ENCODE measurements around the gene LCMT1.
"Not testable (repeated sequence)": the region's sequence is repeated elsewhere in the genome, so short reads cannot be mapped to it uniquely, and the experiment has no call there.

Gene LCMT1

DNA sequence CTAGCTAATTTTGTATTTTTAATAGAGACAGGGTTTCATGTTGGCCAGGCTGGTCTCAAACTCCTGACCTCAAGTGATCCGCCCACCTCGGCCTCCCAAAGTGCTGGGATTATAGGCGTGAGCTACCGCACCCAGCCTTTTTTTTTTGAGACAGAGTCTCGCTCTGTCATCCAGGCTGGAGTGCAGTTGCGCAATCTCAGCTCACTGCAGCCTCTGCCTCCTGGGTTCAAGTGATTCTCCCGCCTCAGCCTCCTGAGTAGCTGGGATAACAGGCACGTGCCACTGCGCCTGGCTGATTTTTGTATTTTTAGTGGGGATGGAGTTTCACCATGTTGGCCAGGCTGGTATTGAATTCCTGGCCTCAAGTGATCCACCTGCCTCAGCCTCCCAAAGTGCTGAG lies 56.4 kb downstream of the LCMT1 start:
- not testable (repeated sequence) for H3K4me3 ChIP-seq (ENCODE audit: low read depth, low read length); H3K27me3 ChIP-seq (ENCODE audit: insufficient read depth, low read length); H3K4me1 ChIP-seq (ENCODE audit: control insufficient read depth, insufficient read depth, low read length, unreplicated experiment); H3K79me2 ChIP-seq (ENCODE audit: control insufficient read depth, insufficient read depth, low read length, unreplicated experiment); H2AFZ ChIP-seq (ENCODE audit: low read length, unreplicated experiment); H3K27ac ChIP-seq (ENCODE audit: low read depth, low read length)
- peaks cover 19% of the 10 kb centered on the region for H3K36me3 ChIP-seq (ENCODE audit: insufficient read depth, low read length)

DNA sequence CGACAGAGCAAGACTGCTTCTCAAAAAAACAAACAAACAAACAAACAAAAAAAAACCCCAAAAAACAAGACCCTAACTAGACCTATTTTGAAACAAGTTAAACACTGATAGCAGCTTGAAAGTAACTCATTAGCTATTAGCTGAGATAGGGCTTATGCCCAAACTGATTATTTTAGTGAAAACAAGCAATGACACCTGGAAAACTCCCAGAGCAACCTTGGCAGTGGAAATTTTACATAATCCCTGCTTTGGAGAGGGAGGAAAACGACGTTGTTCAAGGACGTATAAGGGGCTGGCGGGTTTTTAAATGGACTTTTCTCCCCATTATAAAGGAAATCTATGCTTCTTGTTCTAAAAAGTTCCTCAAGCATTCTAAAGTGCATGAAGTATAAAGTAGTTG lies 59.8 kb downstream of the LCMT1 start:
- no peak overlapping the region for H3K27ac ChIP-seq (ENCODE audit: low read depth, low read length)
- H3K36me3 ChIP-seq (ENCODE audit: insufficient read depth, low read length): peaks cover 15% of the 10 kb centered on the region
- H3K4me3 ChIP-seq (ENCODE audit: low read depth, low read length): no peak overlapping the region
- H3K79me2 ChIP-seq (ENCODE audit: control insufficient read depth, insufficient read depth, low read length, unreplicated experiment): no peaks in the 10 kb centered on the region
- no peak overlapping the region for H2AFZ ChIP-seq (ENCODE audit: low read length, unreplicated experiment)
- H3K27me3 ChIP-seq (ENCODE audit: insufficient read depth, low read length): no peaks in the 10 kb centered on the region
- no peaks in the 10 kb centered on the region for H3K4me1 ChIP-seq (ENCODE audit: control insufficient read depth, insufficient read depth, low read length, unreplicated experiment)

DNA sequence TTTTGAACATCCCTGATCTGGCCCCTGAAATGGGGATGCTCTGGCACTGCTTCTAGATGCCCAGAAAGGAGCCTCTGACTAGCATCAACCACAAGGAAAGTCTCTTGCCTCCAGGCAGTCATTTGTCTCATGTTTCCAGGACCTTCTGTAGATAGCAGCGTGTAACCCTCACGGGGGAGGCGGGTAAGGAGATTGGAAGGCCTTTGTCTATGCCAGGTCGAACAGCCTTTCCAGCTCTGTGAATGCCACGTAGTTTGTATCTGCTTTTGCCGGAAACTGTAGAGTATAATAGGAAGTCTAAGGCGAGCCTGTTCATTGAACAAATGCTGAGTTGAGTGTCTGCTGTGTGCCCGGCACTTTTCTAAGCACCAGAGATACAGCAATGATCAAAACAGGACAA lies 61.3 kb downstream of the LCMT1 start:
- Histone ChIP-seq H2AFZ (ENCODE audit: low read length, unreplicated experiment) (no peak overlapping the region), H3K27ac (ENCODE audit: low read depth, low read length) (no peak overlapping the region), H3K27me3 (ENCODE audit: insufficient read depth, low read length) (no peaks in the 10 kb centered on the region), H3K4me1 (ENCODE audit: control insufficient read depth, insufficient read depth, low read length, unreplicated experiment) (no peaks in the 10 kb centered on the region), H3K4me3 (ENCODE audit: low read depth, low read length) (no peak overlapping the region), H3K79me2 (ENCODE audit: control insufficient read depth, insufficient read depth, low read length, unreplicated experiment) (no peaks in the 10 kb centered on the region), H3K36me3 (ENCODE audit: insufficient read depth, low read length) (peaks cover 16% of the 10 kb centered on the region)

DNA sequence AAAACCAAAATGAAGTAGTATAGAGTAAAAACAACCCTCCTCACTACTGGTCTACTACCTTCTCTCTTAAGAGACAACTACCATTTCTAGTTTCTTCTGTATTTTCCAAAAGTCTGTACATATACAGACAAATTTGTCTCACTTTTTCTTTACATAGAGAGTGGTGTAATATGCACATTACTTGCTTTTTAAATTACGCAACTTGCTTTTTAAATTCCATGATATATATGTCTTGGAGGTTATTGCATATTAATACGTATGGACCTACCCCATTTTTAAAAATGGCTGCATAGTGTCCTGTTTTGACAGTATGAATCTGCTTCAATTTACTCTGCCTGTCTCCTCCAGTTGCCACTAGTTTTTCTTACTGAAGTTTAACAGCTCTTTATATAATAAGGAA lies 62.7 kb downstream of the LCMT1 start:
- no peak overlapping the region for H3K4me3 ChIP-seq (ENCODE audit: low read depth, low read length)
- H3K79me2 ChIP-seq (ENCODE audit: control insufficient read depth, insufficient read depth, low read length, unreplicated experiment): no peaks in the 10 kb centered on the region
- no peak overlapping the region for H2AFZ ChIP-seq (ENCODE audit: low read length, unreplicated experiment)
- H3K27me3 ChIP-seq (ENCODE audit: insufficient read depth, low read length): no peaks in the 10 kb centered on the region
- peaks cover 13% of the 10 kb centered on the region for H3K36me3 ChIP-seq (ENCODE audit: insufficient read depth, low read length)
- H3K27ac ChIP-seq (ENCODE audit: low read depth, low read length): no peak overlapping the region
- H3K4me1 ChIP-seq (ENCODE audit: control insufficient read depth, insufficient read depth, low read length, unreplicated experiment): no peaks in the 10 kb centered on the region

DNA sequence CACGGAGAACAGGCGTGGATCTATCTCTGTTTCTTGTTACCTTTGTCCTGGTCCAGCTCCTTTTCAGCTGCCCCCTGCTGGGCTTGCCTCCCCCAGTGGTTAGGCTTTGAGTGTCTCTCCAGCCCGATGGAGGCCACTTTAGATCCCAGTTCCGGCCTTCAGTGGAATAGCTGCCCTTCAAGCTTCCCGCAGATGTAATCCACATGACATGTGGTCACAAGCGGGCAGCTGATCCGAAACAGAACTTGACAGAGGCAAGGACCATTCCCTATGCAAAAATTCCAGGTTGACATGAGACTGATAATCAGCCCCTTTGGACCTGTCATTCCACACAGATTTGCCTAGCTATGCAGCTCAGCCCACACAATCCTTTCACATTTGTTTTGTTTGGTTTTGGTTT lies 64.6 kb downstream of the LCMT1 start:
- H3K36me3 ChIP-seq (ENCODE audit: insufficient read depth, low read length): peaks cover 4% of the 10 kb centered on the region; the same call in 1 of the 2 replicates
- no peaks in the 10 kb centered on the region for H3K4me1 ChIP-seq (ENCODE audit: control insufficient read depth, insufficient read depth, low read length, unreplicated experiment)
- no peaks in the 10 kb centered on the region for H3K27me3 ChIP-seq (ENCODE audit: insufficient read depth, low read length)
- no peak overlapping the region for H3K27ac ChIP-seq (ENCODE audit: low read depth, low read length)
- no peaks in the 10 kb centered on the region for H3K79me2 ChIP-seq (ENCODE audit: control insufficient read depth, insufficient read depth, low read length, unreplicated experiment)
- H3K4me3 ChIP-seq (ENCODE audit: low read depth, low read length): no peak overlapping the region
- H2AFZ ChIP-seq (ENCODE audit: low read length, unreplicated experiment): no peak overlapping the region

DNA sequence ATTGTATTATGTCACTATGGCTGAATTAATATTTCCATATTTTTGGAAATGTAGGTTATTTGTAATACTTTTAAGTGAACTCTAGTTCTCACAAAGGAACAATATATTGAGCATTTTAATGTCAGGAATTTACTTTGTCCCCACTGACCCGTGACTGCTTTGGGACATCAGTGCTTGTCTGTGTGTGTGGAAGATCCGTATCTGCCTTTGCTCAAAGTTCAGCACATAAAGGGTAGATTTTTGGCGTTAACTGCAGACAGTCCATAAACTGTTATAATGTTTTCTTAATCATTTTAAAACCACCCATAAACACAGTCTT lies 65.9 kb downstream of the LCMT1 start:
- no peak overlapping the region for H2AFZ ChIP-seq (ENCODE audit: low read length, unreplicated experiment)
- H3K79me2 ChIP-seq (ENCODE audit: control insufficient read depth, insufficient read depth, low read length, unreplicated experiment): no peaks in the 10 kb centered on the region
- H3K4me3 ChIP-seq (ENCODE audit: low read depth, low read length): no peak overlapping the region

DNA sequence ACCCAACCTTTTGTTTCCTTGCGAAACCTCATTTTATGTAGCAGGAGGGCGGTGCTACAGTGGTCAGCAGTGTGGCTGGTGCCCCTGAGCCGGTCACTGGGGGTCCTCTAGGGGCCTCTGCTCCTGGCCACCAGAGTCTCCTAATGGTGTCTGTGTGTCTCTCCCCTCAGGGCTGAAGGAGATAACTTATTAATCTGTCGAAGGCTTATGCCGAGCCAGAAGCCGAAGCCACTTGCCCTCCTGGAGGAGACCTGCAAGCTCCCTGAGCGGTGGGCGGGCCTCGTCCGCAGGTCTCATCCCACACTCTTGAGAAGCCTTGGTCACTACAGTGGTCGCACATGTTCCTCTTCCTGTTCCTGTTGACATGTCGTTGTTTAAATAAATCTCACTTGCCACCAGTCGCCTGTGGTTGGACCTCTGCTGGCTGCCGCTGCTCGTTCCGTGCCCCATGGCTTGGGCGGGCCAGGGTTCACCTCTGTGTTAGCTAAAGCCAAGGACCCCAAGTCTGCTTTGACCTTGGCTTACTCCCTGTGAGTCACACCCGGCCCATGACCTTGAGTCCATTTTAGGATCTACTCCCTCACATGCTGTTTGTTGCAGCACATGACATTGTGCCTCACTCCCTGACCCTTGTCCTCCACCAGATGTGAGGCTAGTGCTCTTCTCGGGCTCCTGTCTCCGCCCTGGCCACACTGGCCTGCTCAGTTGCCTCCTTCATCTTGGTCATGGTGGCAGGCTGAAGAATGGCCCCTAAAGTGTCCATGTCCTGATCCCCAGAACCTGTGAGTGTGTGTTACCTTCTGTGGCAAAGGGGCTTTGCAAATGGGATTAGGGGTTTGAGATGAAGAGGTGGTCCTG lies 66.5 kb downstream of the LCMT1 start:
- Histone ChIP-seq H3K27ac (ENCODE audit: low read depth, low read length) (no peak overlapping the region), H3K36me3 (ENCODE audit: insufficient read depth, low read length) (peaks cover 4% of the 10 kb centered on the region; the same call in 1 of the 2 replicates), H3K4me1 (ENCODE audit: control insufficient read depth, insufficient read depth, low read length, unreplicated experiment) (no peaks in the 10 kb centered on the region), H3K27me3 (ENCODE audit: insufficient read depth, low read length) (no peaks in the 10 kb centered on the region), H2AFZ (ENCODE audit: low read length, unreplicated experiment) (no peak overlapping the region), H3K4me3 (ENCODE audit: low read depth, low read length) (no peak overlapping the region), H3K79me2 (ENCODE audit: control insufficient read depth, insufficient read depth, low read length, unreplicated experiment) (no peaks in the 10 kb centered on the region)

More for the DNA sequence above, 65.9 kb downstream of the LCMT1 start:
- no peaks in the 10 kb centered on the region for H3K4me1 ChIP-seq (ENCODE audit: control insufficient read depth, insufficient read depth, low read length, unreplicated experiment)
- H3K36me3 ChIP-seq (ENCODE audit: insufficient read depth, low read length): peaks cover 4% of the 10 kb centered on the region; the same call in 1 of the 2 replicates
- H3K27ac ChIP-seq (ENCODE audit: low read depth, low read length): no peak overlapping the region
- no peaks in the 10 kb centered on the region for H3K27me3 ChIP-seq (ENCODE audit: insufficient read depth, low read length)

DNA sequence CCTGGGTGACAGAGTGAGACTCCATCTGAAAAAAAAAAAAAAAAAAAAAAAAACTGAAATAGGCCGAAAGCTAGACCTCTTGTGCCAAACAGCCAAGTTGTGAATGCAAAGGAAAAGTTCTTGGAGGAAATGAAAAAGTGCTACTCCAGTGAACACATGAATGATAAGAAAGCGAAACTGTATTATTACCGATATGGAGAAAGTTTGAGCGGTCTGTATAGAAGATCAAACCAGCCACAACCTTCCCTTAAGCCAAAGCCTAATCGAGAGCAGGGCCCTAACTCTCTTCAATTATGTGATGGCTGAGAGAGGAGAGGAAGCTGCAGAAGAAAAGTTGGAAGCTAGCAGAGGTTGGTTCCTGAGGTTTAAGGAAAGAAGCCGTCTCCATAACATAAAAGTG lies 69.7 kb downstream of the LCMT1 start:
- not testable (repeated sequence) for H3K4me1 ChIP-seq (ENCODE audit: control insufficient read depth, insufficient read depth, low read length, unreplicated experiment); H3K27me3 ChIP-seq (ENCODE audit: insufficient read depth, low read length); H3K36me3 ChIP-seq (ENCODE audit: insufficient read depth, low read length); H3K4me3 ChIP-seq (ENCODE audit: low read depth, low read length); H2AFZ ChIP-seq (ENCODE audit: low read length, unreplicated experiment); H3K27ac ChIP-seq (ENCODE audit: low read depth, low read length); H3K79me2 ChIP-seq (ENCODE audit: control insufficient read depth, insufficient read depth, low read length, unreplicated experiment)

DNA sequence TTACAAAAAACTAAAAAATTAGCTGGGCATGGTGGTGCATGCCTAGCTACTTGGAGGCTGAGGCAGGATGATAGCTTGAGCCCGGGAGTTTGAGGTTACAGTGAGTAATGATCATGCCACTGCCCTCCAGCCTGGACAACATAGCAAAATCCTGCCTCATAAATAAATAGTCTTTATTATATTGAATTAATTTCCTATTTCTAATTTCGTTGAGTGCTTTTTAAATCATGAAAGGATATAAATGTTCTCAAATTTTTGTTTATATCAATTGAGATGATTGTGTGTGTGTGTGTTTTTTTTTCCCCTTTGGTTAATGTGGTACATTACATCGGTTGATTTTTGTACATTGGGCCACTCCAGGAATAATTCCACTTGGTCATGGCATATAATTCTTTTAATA lies 73.2 kb downstream of the LCMT1 start:
- Histone ChIP-seq H3K79me2 (ENCODE audit: control insufficient read depth, insufficient read depth, low read length, unreplicated experiment) (no peaks in the 10 kb centered on the region), H3K4me1 (ENCODE audit: control insufficient read depth, insufficient read depth, low read length, unreplicated experiment) (no peaks in the 10 kb centered on the region), H3K36me3 (ENCODE audit: insufficient read depth, low read length) (no peaks in the 10 kb centered on the region), H3K27me3 (ENCODE audit: insufficient read depth, low read length) (no peaks in the 10 kb centered on the region), H2AFZ (ENCODE audit: low read length, unreplicated experiment) (no peak overlapping the region), H3K27ac (ENCODE audit: low read depth, low read length) (no peak overlapping the region), H3K4me3 (ENCODE audit: low read depth, low read length) (no peak overlapping the region)

DNA sequence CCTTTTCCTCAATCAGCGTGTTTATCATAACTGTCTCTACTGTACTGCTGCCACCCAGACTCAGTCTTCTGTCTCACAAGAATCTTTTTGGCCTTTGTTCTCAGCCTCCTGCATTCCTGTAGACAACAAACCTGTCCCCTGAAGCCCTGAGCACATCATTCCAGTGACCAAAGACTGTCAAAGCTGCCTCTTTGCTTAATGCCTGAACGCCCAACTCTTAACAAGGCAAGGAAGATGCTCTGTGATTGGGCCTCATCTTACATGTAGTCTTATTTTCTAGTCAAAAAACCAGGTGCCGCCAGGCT lies 75.9 kb downstream of the LCMT1 start:
- H3K27ac ChIP-seq (ENCODE audit: low read depth, low read length): no peak overlapping the region
- H3K79me2 ChIP-seq (ENCODE audit: control insufficient read depth, insufficient read depth, low read length, unreplicated experiment): no peaks in the 10 kb centered on the region
- H3K27me3 ChIP-seq (ENCODE audit: insufficient read depth, low read length): no peaks in the 10 kb centered on the region
- no peaks in the 10 kb centered on the region for H3K4me1 ChIP-seq (ENCODE audit: control insufficient read depth, insufficient read depth, low read length, unreplicated experiment)
- no peak overlapping the region for H2AFZ ChIP-seq (ENCODE audit: low read length, unreplicated experiment)
- no peak overlapping the region for H3K4me3 ChIP-seq (ENCODE audit: low read depth, low read length)
- H3K36me3 ChIP-seq (ENCODE audit: insufficient read depth, low read length): no peaks in the 10 kb centered on the region

DNA sequence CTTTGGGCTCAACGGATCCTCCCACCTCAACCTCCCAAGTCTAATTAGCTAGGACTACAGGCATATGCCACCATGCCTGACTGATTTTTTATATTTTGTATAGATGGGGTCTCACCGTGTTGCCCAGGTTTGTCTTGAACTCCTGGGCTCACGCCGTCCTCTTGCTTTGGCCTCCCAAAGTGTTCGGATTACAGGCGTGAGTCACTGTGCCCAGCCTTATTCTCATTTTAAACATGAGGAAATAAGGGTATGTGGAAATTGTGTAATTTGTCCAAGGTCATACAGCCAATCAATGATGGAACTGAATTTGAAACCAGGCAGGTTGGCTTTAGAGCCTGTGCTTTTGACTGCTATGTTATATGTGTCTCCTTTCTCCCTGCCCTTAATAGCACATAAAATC lies 77.8 kb downstream of the LCMT1 start:
- H3K27me3 ChIP-seq (ENCODE audit: insufficient read depth, low read length): no peaks in the 10 kb centered on the region
- H3K79me2 ChIP-seq (ENCODE audit: control insufficient read depth, insufficient read depth, low read length, unreplicated experiment): no peaks in the 10 kb centered on the region
- H2AFZ ChIP-seq (ENCODE audit: low read length, unreplicated experiment): no peak overlapping the region
- no peak overlapping the region for H3K27ac ChIP-seq (ENCODE audit: low read depth, low read length)
- no peak overlapping the region for H3K4me3 ChIP-seq (ENCODE audit: low read depth, low read length)
- H3K36me3 ChIP-seq (ENCODE audit: insufficient read depth, low read length): no peaks in the 10 kb centered on the region
- H3K4me1 ChIP-seq (ENCODE audit: control insufficient read depth, insufficient read depth, low read length, unreplicated experiment): no peaks in the 10 kb centered on the region

Data from ACC112 (cell line).